ENCODE results near the gene AKAP8L. TPM values are rescaled to one million over a fixed set of nuclear protein-coding genes. Genes with fewer than 3 reads are reported as not detected.

The AKAP8L gene
- total RNA-seq, 1 donor from 2014 or later = 163 TPM

- no peak overlapping the region for H3K4me3 Mint-ChIP-seq
- H3K9me3 Mint-ChIP-seq = no peaks in the 10 kb centered on the region
- no peaks in the 10 kb centered on the region for H3K36me3 Mint-ChIP-seq (ENCODE audit: low read depth)
- H3K4me1 Mint-ChIP-seq = peaks cover 8% of the 10 kb centered on the region
- no peaks in the 10 kb centered on the region for H3K27me3 Mint-ChIP-seq (ENCODE audit: low read depth)
- no peak for DNase-seq (ENCODE audit: low read depth, low spot score)
- H3K27ac Mint-ChIP-seq (ENCODE audit: unreplicated experiment) = peak overlapping the region; percentile 23
- no peak for TF ChIP-seq CTCF (conservative IDR thresholded peaks at IDR 0.05)
Measured at GRCh38 chr19:15404780-15405211, 14.0 kb downstream of the AKAP8L start.

- Mint-ChIP-seq H3K9me3 (no peaks in the 10 kb centered on the region), H3K4me3 (no peak overlapping the region), H3K36me3 (ENCODE audit: low read depth) (no peaks in the 10 kb centered on the region), H3K27ac (ENCODE audit: unreplicated experiment) (peak overlapping the region; percentile 23), H3K27me3 (ENCODE audit: low read depth) (no peaks in the 10 kb centered on the region), H3K4me1 (peaks cover 8% of the 10 kb centered on the region)
- no peak for DNase-seq (ENCODE audit: low read depth, low spot score)
- no peak for TF ChIP-seq CTCF (conservative IDR thresholded peaks at IDR 0.05)
Measured at GRCh38 chr19:15404097-15404779, 14.6 kb downstream of the AKAP8L start.

- DNase-seq (ENCODE audit: low read depth, low spot score) = no peak
- TF ChIP-seq CTCF (conservative IDR thresholded peaks at IDR 0.05) = no peak
- H3K27ac Mint-ChIP-seq (ENCODE audit: unreplicated experiment) = no peak overlapping the region
- H3K9me3 Mint-ChIP-seq = no peaks in the 10 kb centered on the region
- peaks cover 8% of the 10 kb centered on the region for H3K4me1 Mint-ChIP-seq
- H3K36me3 Mint-ChIP-seq (ENCODE audit: low read depth) = no peaks in the 10 kb centered on the region
- no peaks in the 10 kb centered on the region for H3K27me3 Mint-ChIP-seq (ENCODE audit: low read depth)
- no peak overlapping the region for H3K4me3 Mint-ChIP-seq
Measured at GRCh38 chr19:15403151-15403531, 15.6 kb downstream of the AKAP8L start.

- TF ChIP-seq CTCF (conservative IDR thresholded peaks at IDR 0.05) = no peak
- Mint-ChIP-seq H3K4me1 (peaks cover 8% of the 10 kb centered on the region), H3K4me3 (no peak overlapping the region), H3K27ac (ENCODE audit: unreplicated experiment) (no peak overlapping the region), H3K27me3 (ENCODE audit: low read depth) (no peaks in the 10 kb centered on the region), H3K36me3 (ENCODE audit: low read depth) (no peaks in the 10 kb centered on the region), H3K9me3 (no peaks in the 10 kb centered on the region)
- DNase-seq (ENCODE audit: low read depth, low spot score) = no peak
Measured at GRCh38 chr19:15402411-15403150, 16.2 kb downstream of the AKAP8L start.

GRCh38 chr19:15401397-15401710 is 17.4 kb downstream of the AKAP8L start:
- no peaks in the 10 kb centered on the region for H3K27me3 Mint-ChIP-seq (ENCODE audit: low read depth)
- no peaks in the 10 kb centered on the region for H3K9me3 Mint-ChIP-seq
- H3K4me1 Mint-ChIP-seq = peaks cover 8% of the 10 kb centered on the region
- H3K27ac Mint-ChIP-seq (ENCODE audit: unreplicated experiment) = peak overlapping the region; percentile 19
- peaks cover 11% of the 10 kb centered on the region for H3K36me3 Mint-ChIP-seq (ENCODE audit: low read depth)
- no peak overlapping the region for H3K4me3 Mint-ChIP-seq
- no peak for TF ChIP-seq CTCF (conservative IDR thresholded peaks at IDR 0.05)
- no peak for DNase-seq (ENCODE audit: low read depth, low spot score)
